Neural cell (in vitro differentiated cells): ENCODE results near the gene NDUFA11. TPM values are rescaled to one million over a fixed set of nuclear protein-coding genes. Genes with fewer than 3 reads are reported as not detected.

Experiments used
- H2AFZ ChIP-seq: fragments of 200-600, 300-800 bp; sonication (generic), shearing (Covaris generic); 2 replicates; pipeline ENCODE4 v1.6.0; 2014; ENCODE audit warnings: low read depth, mild to moderate bottlenecking, antibody characterized with exemption, low read length, moderate library complexity
- H3F3A ChIP-seq: fragments of 200-600 bp; shearing (Covaris generic); 2 replicates; pipeline ENCODE4 v1.6.1; 2016; ENCODE audit warnings: mild to moderate bottlenecking, moderate library complexity, mixed read lengths, antibody characterized with exemption, low read length; ENCODE audit not compliant: insufficient read depth, poor library complexity, severe bottlenecking
- H3K27ac ChIP-seq: fragments of 200-600, 300-800 bp; sonication (generic), shearing (Covaris generic); 2 replicates; pipeline ENCODE4 v1.5.1; 2014; ENCODE audit warnings: mild to moderate bottlenecking, low read length, moderate library complexity
- H3K27me3 ChIP-seq: fragments of 300-800, 200-600 bp; sonication (generic), shearing (Covaris generic); 2 replicates; pipeline ENCODE4 v1.6.0; 2014; ENCODE audit warnings: mild to moderate bottlenecking, low read depth, low read length, moderate library complexity; ENCODE audit not compliant: insufficient read depth
- H3K36me3 ChIP-seq: fragments of 300-800, 200-600 bp; sonication (generic), shearing (Covaris generic); 2 replicates; pipeline ENCODE4 v1.5.1; 2014; ENCODE audit warnings: mild to moderate bottlenecking, antibody characterized with exemption, low read length, moderate library complexity; ENCODE audit not compliant: insufficient read depth
- H3K4me2 ChIP-seq: fragments of 300-800, 200-600 bp; sonication (generic), shearing (Covaris generic); 2 replicates; pipeline ENCODE4 v1.6.0; 2014; ENCODE audit warnings: mild to moderate bottlenecking, low read length
- H3K4me3 ChIP-seq: fragments of 300-800, 200-600 bp; sonication (generic), shearing (Covaris generic); 2 replicates; pipeline ENCODE4 v1.5.1; 2014; ENCODE audit warnings: mild to moderate bottlenecking, low read length, moderate library complexity
- H3K79me2 ChIP-seq: fragments of 200-600 bp; shearing (Covaris generic); replicated peaks from 2 replicates; pipeline ENCODE4 v1.6.0; 2014; ENCODE audit warnings: mild to moderate bottlenecking, low read length, moderate library complexity; ENCODE audit not compliant: insufficient read depth
- H3K9ac ChIP-seq: fragments of 300-800, 200-600 bp; sonication (generic), shearing (Covaris generic); 2 replicates; pipeline ENCODE4 v1.6.1; 2016; ENCODE audit warnings: mild to moderate bottlenecking, low read length, mixed read lengths
- H3K9me2 ChIP-seq: fragments of 200-600 bp; shearing (Covaris generic); 2 replicates; pipeline ENCODE4 v1.6.1; 2016; ENCODE audit warnings: mild to moderate bottlenecking, low read length, mixed read lengths; ENCODE audit not compliant: insufficient read depth
- H3K9me3 ChIP-seq: fragments of 200-600, 300-800 bp; sonication (generic), shearing (Covaris generic); 2 replicates; pipeline ENCODE4 v1.6.1; 2016; ENCODE audit warnings: mild to moderate bottlenecking, mixed run types, low read length, moderate library complexity, mixed read lengths
- H4K20me1 ChIP-seq: fragments of 200-600 bp; shearing (Covaris generic); 2 replicates; pipeline ENCODE4 v1.6.1; 2016; ENCODE audit warnings: mild to moderate bottlenecking, mixed run types; ENCODE audit not compliant: insufficient read depth
- EP300 ChIP-seq: fragments of 450-650 bp; conservative IDR thresholded peaks from 2 replicates; pipeline ENCODE4 v1.6.1; 2014; ENCODE audit warnings: antibody characterized with exemption, mild to moderate bottlenecking, moderate library complexity; ENCODE audit not compliant: poor library complexity, severe bottlenecking
- EZH2 ChIP-seq: fragments of 200-600, 300-800 bp; shearing (Covaris generic), sonication (generic); IDR thresholded peaks from 2 replicates; pipeline ENCODE4 v1.6.1; 2014; ENCODE audit warnings: antibody characterized with exemption, low read length, borderline replicate concordance, mild to moderate bottlenecking; ENCODE audit not compliant: insufficient read depth, poor library complexity, severe bottlenecking
- MXI1 ChIP-seq: fragments of 450-650 bp; conservative IDR thresholded peaks from 2 replicates; pipeline ENCODE4 v1.6.1; 2014; ENCODE audit warnings: antibody characterized with exemption, mild to moderate bottlenecking; ENCODE audit not compliant: poor library complexity, severe bottlenecking
- POLR2AphosphoS5 ChIP-seq: IDR thresholded peaks from 2 replicates; pipeline ENCODE4 v1.6.1; 2012
- RAD21 ChIP-seq: fragments of 450-650 bp; conservative IDR thresholded peaks from 2 replicates; pipeline ENCODE4 v1.6.1; 2014; ENCODE audit warnings: antibody characterized with exemption, mild to moderate bottlenecking, moderate library complexity
- SMC3 ChIP-seq: fragments of 450-650 bp; conservative IDR thresholded peaks from 2 replicates; pipeline ENCODE4 v1.6.1; 2014; ENCODE audit warnings: antibody characterized with exemption, mild to moderate bottlenecking, moderate library complexity; ENCODE audit not compliant: poor library complexity
- TAF1 ChIP-seq: IDR thresholded peaks from 2 replicates; pipeline ENCODE4 v1.6.1; 2012; ENCODE audit warnings: low read depth
- polyA plus RNA-seq: library from polyadenylated mRNA; depleted of rRNA; stranded (reverse); fragments of >200 nt; gene quantifications from 2 replicates; pipeline ENCODE4 v1.2.3, GENCODE V29; 2014
- TF ChIP-seq, protein P1 (sequence below): fragments of 450-650 bp; IDR thresholded peaks from 2 replicates; pipeline ENCODE4 v1.5.1; 2014; ENCODE audit warnings: antibody characterized with exemption, mild to moderate bottlenecking, moderate library complexity; ENCODE audit not compliant: poor library complexity, severe bottlenecking
- TF ChIP-seq, protein P2 (sequence below): IDR thresholded peaks from 2 replicates; pipeline ENCODE4 v1.6.1; 2012; ENCODE audit warnings: borderline replicate concordance

Gene NDUFA11
- polyA plus RNA-seq, 1 donor from 2014 or later: 594 TPM

DNA sequence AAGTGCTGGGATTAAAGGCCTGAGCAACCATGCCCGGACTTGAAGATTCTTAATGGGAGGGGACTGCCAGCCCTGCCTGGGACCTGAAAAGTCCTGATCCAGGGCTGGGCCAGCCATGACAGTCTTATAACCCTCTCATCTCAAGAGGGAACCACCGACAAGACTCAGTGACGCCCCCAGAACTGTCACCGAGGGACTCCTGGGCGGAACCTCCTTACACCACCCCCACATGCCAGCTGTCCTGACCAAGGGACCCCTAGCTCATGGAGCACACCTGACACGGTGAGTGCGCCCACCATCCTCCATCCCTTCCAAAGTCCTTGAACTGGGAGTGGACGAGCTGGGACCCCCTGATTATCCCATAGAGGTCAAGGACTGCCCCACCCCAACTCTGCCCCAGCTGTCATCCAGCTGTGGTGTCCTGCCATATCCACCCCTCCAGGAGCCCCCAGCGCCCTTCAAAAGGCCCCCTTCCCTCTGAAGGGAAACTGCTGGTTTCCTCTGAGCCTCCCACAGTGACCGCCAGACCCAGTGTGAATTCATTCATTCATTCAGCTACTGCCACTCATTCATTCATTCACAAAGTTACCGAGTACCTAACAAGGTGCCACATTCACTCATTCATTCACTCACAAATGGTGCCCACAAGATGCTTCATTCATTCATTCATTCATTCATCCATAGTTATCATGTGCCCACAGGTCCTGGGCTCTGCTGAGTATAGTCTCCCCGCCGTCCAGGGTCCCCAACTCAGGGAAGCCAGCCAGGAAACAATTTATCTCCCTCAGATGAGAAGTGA is 3.7 kb downstream of the NDUFA11 start:
- no peak for TF ChIP-seq POLR2AphosphoS5
- no peak for TF ChIP-seq SMC3
- TF ChIP-seq, protein P1, sequence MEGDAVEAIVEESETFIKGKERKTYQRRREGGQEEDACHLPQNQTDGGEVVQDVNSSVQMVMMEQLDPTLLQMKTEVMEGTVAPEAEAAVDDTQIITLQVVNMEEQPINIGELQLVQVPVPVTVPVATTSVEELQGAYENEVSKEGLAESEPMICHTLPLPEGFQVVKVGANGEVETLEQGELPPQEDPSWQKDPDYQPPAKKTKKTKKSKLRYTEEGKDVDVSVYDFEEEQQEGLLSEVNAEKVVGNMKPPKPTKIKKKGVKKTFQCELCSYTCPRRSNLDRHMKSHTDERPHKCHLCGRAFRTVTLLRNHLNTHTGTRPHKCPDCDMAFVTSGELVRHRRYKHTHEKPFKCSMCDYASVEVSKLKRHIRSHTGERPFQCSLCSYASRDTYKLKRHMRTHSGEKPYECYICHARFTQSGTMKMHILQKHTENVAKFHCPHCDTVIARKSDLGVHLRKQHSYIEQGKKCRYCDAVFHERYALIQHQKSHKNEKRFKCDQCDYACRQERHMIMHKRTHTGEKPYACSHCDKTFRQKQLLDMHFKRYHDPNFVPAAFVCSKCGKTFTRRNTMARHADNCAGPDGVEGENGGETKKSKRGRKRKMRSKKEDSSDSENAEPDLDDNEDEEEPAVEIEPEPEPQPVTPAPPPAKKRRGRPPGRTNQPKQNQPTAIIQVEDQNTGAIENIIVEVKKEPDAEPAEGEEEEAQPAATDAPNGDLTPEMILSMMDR: no peak
- TF ChIP-seq, protein P2, sequence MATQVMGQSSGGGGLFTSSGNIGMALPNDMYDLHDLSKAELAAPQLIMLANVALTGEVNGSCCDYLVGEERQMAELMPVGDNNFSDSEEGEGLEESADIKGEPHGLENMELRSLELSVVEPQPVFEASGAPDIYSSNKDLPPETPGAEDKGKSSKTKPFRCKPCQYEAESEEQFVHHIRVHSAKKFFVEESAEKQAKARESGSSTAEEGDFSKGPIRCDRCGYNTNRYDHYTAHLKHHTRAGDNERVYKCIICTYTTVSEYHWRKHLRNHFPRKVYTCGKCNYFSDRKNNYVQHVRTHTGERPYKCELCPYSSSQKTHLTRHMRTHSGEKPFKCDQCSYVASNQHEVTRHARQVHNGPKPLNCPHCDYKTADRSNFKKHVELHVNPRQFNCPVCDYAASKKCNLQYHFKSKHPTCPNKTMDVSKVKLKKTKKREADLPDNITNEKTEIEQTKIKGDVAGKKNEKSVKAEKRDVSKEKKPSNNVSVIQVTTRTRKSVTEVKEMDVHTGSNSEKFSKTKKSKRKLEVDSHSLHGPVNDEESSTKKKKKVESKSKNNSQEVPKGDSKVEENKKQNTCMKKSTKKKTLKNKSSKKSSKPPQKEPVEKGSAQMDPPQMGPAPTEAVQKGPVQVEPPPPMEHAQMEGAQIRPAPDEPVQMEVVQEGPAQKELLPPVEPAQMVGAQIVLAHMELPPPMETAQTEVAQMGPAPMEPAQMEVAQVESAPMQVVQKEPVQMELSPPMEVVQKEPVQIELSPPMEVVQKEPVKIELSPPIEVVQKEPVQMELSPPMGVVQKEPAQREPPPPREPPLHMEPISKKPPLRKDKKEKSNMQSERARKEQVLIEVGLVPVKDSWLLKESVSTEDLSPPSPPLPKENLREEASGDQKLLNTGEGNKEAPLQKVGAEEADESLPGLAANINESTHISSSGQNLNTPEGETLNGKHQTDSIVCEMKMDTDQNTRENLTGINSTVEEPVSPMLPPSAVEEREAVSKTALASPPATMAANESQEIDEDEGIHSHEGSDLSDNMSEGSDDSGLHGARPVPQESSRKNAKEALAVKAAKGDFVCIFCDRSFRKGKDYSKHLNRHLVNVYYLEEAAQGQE: no peak
- no peak for TF ChIP-seq TAF1
- TF ChIP-seq MXI1: no peak
- TF ChIP-seq EP300: no peak
- TF ChIP-seq RAD21: no peak
- no peak for TF ChIP-seq EZH2
- H4K20me1 ChIP-seq: no peaks in the 10 kb centered on the region
- no peaks in the 10 kb centered on the region for H3F3A ChIP-seq
- H3K36me3 ChIP-seq: no peaks in the 10 kb centered on the region
- no peaks in the 10 kb centered on the region for H3K9me3 ChIP-seq
- H3K9ac ChIP-seq: no peak overlapping the region
- no peak overlapping the region for H3K4me2 ChIP-seq
- H3K27me3 ChIP-seq: no peaks in the 10 kb centered on the region
- H3K79me2 ChIP-seq: peaks cover 22% of the 10 kb centered on the region
- no peak overlapping the region for H2AFZ ChIP-seq
- no peaks in the 10 kb centered on the region for H3K9me2 ChIP-seq
- no peak overlapping the region for H3K4me3 ChIP-seq
- H3K27ac ChIP-seq: no peak overlapping the region

DNA sequence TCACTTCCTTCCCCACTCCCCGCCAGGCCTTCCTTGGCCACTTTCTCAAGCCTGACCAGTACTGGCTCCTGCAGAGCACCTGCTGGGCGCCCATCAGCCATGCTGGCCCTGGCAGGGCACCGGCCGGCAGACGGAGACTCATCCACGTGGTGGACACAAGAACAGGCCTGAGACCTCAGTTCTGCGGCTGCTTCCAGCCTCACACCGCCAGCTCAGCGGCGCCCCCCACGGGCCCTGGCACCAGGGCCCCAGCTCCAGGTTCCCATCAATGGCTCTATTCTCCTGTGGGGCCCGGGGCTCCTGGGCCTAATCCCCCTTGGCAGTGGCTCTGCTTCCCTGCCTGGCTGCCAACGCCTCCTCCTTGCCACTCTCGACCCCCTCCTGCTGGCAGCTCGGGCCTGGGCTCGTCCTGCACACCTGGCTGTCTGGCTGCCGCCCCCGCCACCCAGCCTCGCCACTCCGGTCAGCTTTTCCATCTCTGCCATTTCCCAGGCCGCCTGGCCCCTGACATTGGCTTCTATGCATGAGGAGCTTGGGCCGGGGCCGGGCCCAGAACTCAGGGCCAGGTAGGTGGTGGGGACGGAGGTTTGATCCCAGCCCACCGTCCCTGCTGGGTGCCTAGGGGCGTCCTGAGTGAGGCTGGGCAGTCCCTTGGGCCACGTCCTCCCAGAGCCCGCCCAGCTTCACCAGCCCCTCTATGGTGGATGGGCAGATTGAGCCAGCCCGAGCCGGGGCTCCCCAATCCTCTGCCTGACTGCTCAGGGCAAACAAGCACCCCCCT is 6.2 kb downstream of the NDUFA11 start:
- no peak overlapping the region for H3K27ac ChIP-seq

More for the DNA sequence above, 6.2 kb downstream of the NDUFA11 start:
- Histone ChIP-seq H3K4me3 (no peak overlapping the region), H3K27me3 (no peaks in the 10 kb centered on the region), H3K36me3 (no peaks in the 10 kb centered on the region), H3K9me2 (no peaks in the 10 kb centered on the region), H3K9ac (no peak overlapping the region), H3K79me2 (peaks cover 11% of the 10 kb centered on the region), H3F3A (no peaks in the 10 kb centered on the region), H3K4me2 (no peak overlapping the region), H4K20me1 (no peaks in the 10 kb centered on the region), H2AFZ (no peak overlapping the region), H3K9me3 (no peaks in the 10 kb centered on the region)
- TF ChIP-seq, protein P2: no peak
- TF ChIP-seq SMC3: no peak
- TF ChIP-seq RAD21: no peak
- no peak for TF ChIP-seq EZH2
